Superior temporal gyrus (tissue), 1 donor: Measurements from ENCODE around the gene F10.

ENCODE experiments used
- DNase-seq: peaks from one replicate; pipeline ENCODE4 v3.0.0-alpha.2; 2016; ENCODE audit errors: extremely low spot score

The F10 gene

GRCh38 chr13:113129921-113130750, 7.5 kb downstream of the F10 start:
- no peak for DNase-seq

- no peak for DNase-seq
Observed at GRCh38 chr13:113135281-113135760, 12.7 kb downstream of the F10 start.

GRCh38 chr13:113137691-113138298, 15.2 kb downstream of the F10 start:
- DNase-seq: no peak

GRCh38 chr13:113138792-113139551, 16.4 kb downstream of the F10 start:
- DNase-seq: no peak

GRCh38 chr13:113139577-113139976, 17.0 kb downstream of the F10 start:
- DNase-seq: no peak

- no peak for DNase-seq
Observed at GRCh38 chr13:113140677-113141600, 18.3 kb downstream of the F10 start.

- no peak for DNase-seq
Observed at GRCh38 chr13:113141601-113141970, 19.0 kb downstream of the F10 start.

- DNase-seq: no peak
Observed at GRCh38 chr13:113142876-113143275, 20.3 kb downstream of the F10 start.

GRCh38 chr13:113143466-113144254, 21.1 kb downstream of the F10 start:
- no peak for DNase-seq

- DNase-seq: no peak
Observed at GRCh38 chr13:113144255-113144629, 21.6 kb downstream of the F10 start.

GRCh38 chr13:113145496-113145895, 22.9 kb downstream of the F10 start:
- no peak for DNase-seq

- no peak for DNase-seq
Observed at GRCh38 chr13:113145911-113146598, 23.5 kb downstream of the F10 start.

GRCh38 chr13:113146750-113147149, 24.2 kb downstream of the F10 start:
- DNase-seq: no peak

GRCh38 chr13:113147206-113147605, 24.6 kb downstream of the F10 start:
- no peak for DNase-seq

- no peak for DNase-seq
Observed at GRCh38 chr13:113148407-113148806, 25.8 kb downstream of the F10 start.

GRCh38 chr13:113148940-113149503, 26.4 kb downstream of the F10 start:
- DNase-seq: no peak

GRCh38 chr13:113149711-113150549, 27.3 kb downstream of the F10 start:
- no peak for DNase-seq

GRCh38 chr13:113150550-113151365, 28.2 kb downstream of the F10 start:
- DNase-seq: no peak
